ENCODE results near the gene OLFM4.

DNA sequence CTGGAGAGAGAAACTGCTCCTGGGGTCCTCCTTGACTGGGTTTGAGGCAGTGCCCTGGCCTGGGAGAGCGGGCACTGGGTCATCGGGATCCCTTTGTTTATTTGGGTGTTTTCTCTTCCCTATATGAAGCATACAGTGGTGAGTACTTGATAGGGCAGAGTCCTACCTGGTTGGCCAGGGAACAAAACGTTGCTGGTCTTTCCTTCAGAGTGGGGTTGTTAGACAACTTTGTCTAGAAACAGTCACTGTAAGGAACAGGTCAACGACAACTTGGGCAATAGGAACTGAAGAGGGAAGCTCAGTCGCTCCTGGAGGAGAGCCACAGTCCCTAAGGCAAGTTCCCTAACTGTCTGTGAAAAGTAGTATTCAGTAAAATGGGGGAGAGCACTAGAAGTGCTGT lies 550 bp upstream of the OLFM4 start:
- TF ChIP-seq, protein P1, sequence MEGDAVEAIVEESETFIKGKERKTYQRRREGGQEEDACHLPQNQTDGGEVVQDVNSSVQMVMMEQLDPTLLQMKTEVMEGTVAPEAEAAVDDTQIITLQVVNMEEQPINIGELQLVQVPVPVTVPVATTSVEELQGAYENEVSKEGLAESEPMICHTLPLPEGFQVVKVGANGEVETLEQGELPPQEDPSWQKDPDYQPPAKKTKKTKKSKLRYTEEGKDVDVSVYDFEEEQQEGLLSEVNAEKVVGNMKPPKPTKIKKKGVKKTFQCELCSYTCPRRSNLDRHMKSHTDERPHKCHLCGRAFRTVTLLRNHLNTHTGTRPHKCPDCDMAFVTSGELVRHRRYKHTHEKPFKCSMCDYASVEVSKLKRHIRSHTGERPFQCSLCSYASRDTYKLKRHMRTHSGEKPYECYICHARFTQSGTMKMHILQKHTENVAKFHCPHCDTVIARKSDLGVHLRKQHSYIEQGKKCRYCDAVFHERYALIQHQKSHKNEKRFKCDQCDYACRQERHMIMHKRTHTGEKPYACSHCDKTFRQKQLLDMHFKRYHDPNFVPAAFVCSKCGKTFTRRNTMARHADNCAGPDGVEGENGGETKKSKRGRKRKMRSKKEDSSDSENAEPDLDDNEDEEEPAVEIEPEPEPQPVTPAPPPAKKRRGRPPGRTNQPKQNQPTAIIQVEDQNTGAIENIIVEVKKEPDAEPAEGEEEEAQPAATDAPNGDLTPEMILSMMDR (conservative IDR thresholded peaks at IDR 0.05; ENCODE audit: low read length), result no peak
- TF ChIP-seq EZH2phosphoT487 (IDR thresholded peaks at IDR 0.05; ENCODE audit: borderline replicate concordance, low read depth, low read length), result no peak

Data from OCI-LY7 (cell line).